Stimulated activated CD4-positive, alpha-beta T cell treated with anti-CD3 and anti-CD28 coated beads, Interleukin-15, amount 100 ng/mL, for 48 hours (primary cell): ENCODE data around the gene NPIPB6.

Experiments
- DNase-seq, 2 donors: peaks; one replicate each; pipeline ENCODE4 v3.0.0-alpha.2; 2020; ENCODE audit warnings: low read depth in 2 of 2

The NPIPB6 gene

GRCh38 chr16:28324235-28324886 lies 38.9 kb downstream of the NPIPB6 start:
- no peak for DNase-seq

- DNase-seq: peak; percentile 22 to 26
Measured at GRCh38 chr16:28321700-28322411, 41.5 kb downstream of the NPIPB6 start.

- DNase-seq: no peak
Measured at GRCh38 chr16:28320741-28321140, 42.6 kb downstream of the NPIPB6 start.

- DNase-seq: no peak
Measured at GRCh38 chr16:28320023-28320561, 43.2 kb downstream of the NPIPB6 start.

- no peak for DNase-seq
Measured at GRCh38 chr16:28319476-28320022, 43.8 kb downstream of the NPIPB6 start.

- DNase-seq: no peak
Measured at GRCh38 chr16:28318042-28318744, 45.1 kb downstream of the NPIPB6 start.

- peak; percentile 59 to 60 for DNase-seq
Measured at GRCh38 chr16:28317040-28317880, 46.0 kb downstream of the NPIPB6 start.

- no peak for DNase-seq
Measured at GRCh38 chr16:28316054-28316453, 47.3 kb downstream of the NPIPB6 start.

GRCh38 chr16:28313587-28313986 lies 49.7 kb downstream of the NPIPB6 start:
- no peak for DNase-seq

GRCh38 chr16:28312327-28312726 lies 51.0 kb downstream of the NPIPB6 start:
- no peak for DNase-seq

GRCh38 chr16:28311913-28312312 lies 51.4 kb downstream of the NPIPB6 start:
- no peak for DNase-seq

GRCh38 chr16:28311413-28311812 lies 51.9 kb downstream of the NPIPB6 start:
- DNase-seq: no peak

GRCh38 chr16:28310796-28311195 lies 52.5 kb downstream of the NPIPB6 start:
- no peak for DNase-seq

- peak; percentile 71 to 82 for DNase-seq
Measured at GRCh38 chr16:28309811-28310311, 53.4 kb downstream of the NPIPB6 start.

- DNase-seq: no peak
Measured at GRCh38 chr16:28308794-28309584, 54.3 kb downstream of the NPIPB6 start.

GRCh38 chr16:28307936-28308335 lies 55.4 kb downstream of the NPIPB6 start:
- DNase-seq: no peak

GRCh38 chr16:28304214-28304613 lies 59.1 kb downstream of the NPIPB6 start:
- no peak for DNase-seq

- DNase-seq: no peak
Measured at GRCh38 chr16:28303132-28303531, 60.2 kb downstream of the NPIPB6 start.

GRCh38 chr16:28301620-28302019 lies 61.7 kb downstream of the NPIPB6 start:
- no peak for DNase-seq

GRCh38 chr16:28301154-28301553 lies 62.2 kb downstream of the NPIPB6 start:
- no peak for DNase-seq
